Measurements from ENCODE around the gene HSD17B3.

The HSD17B3 gene

GRCh38 chr9:96304230-96304629 lies 2.3 kb upstream of the HSD17B3 start:
- no peak overlapping the region for H3K27ac ChIP-seq
- H3K27me3 ChIP-seq, result peaks cover 5% of the 10 kb centered on the region
- H3K36me3 ChIP-seq, result no peaks in the 10 kb centered on the region
- no peak for TF ChIP-seq CTCF (IDR thresholded peaks at IDR 0.05)
- H3K4me1 ChIP-seq (ENCODE audit: control insufficient read depth in 1 of 2, insufficient read depth in 1 of 2, low read depth in 1 of 2, low read length in 1 of 2), result no peaks in the 10 kb centered on the region
- no peak overlapping the region for H3K4me3 ChIP-seq (ENCODE audit: low read depth in 1 of 2, low read length in 1 of 2)
- no peaks in the 10 kb centered on the region for H3K9me3 ChIP-seq

GRCh38 chr9:96299823-96300222 lies 2.2 kb downstream of the HSD17B3 start:
- Histone ChIP-seq H3K27ac (no peak overlapping the region), H3K27me3 (no peaks in the 10 kb centered on the region), H3K4me3 (ENCODE audit: low read depth in 1 of 2, low read length in 1 of 2) (no peak overlapping the region), H3K9me3 (no peaks in the 10 kb centered on the region), H3K36me3 (no peaks in the 10 kb centered on the region), H3K4me1 (ENCODE audit: control insufficient read depth in 1 of 2, insufficient read depth in 1 of 2, low read depth in 1 of 2, low read length in 1 of 2) (no peaks in the 10 kb centered on the region)
- TF ChIP-seq CTCF (IDR thresholded peaks at IDR 0.05), result no peak

- TF ChIP-seq CTCF (IDR thresholded peaks at IDR 0.05), result no peak
- H3K4me1 ChIP-seq (ENCODE audit: control insufficient read depth in 1 of 2, insufficient read depth in 1 of 2, low read depth in 1 of 2, low read length in 1 of 2), result no peaks in the 10 kb centered on the region
- H3K9me3 ChIP-seq, result no peaks in the 10 kb centered on the region
Measured at GRCh38 chr9:96294159-96294545, 7.8 kb downstream of the HSD17B3 start.

GRCh38 chr9:96293498-96294158 lies 8.3 kb downstream of the HSD17B3 start:
- H3K27ac ChIP-seq, result no peak overlapping the region
- H3K4me3 ChIP-seq (ENCODE audit: low read depth in 1 of 2, low read length in 1 of 2), result no peak overlapping the region
- TF ChIP-seq CTCF (IDR thresholded peaks at IDR 0.05), result no peak
- H3K9me3 ChIP-seq, result no peaks in the 10 kb centered on the region
- H3K4me1 ChIP-seq (ENCODE audit: control insufficient read depth in 1 of 2, insufficient read depth in 1 of 2, low read depth in 1 of 2, low read length in 1 of 2), result no peaks in the 10 kb centered on the region
- no peaks in the 10 kb centered on the region for H3K27me3 ChIP-seq
- no peaks in the 10 kb centered on the region for H3K36me3 ChIP-seq

More at GRCh38 chr9:96294159-96294545, 7.8 kb downstream of the HSD17B3 start:
- no peaks in the 10 kb centered on the region for H3K36me3 ChIP-seq
- H3K27me3 ChIP-seq, result no peaks in the 10 kb centered on the region
- H3K27ac ChIP-seq, result no peak overlapping the region
- no peak overlapping the region for H3K4me3 ChIP-seq (ENCODE audit: low read depth in 1 of 2, low read length in 1 of 2)

GRCh38 chr9:96289392-96289791 lies 12.6 kb downstream of the HSD17B3 start:
- no peaks in the 10 kb centered on the region for H3K4me1 ChIP-seq (ENCODE audit: control insufficient read depth in 1 of 2, insufficient read depth in 1 of 2, low read depth in 1 of 2, low read length in 1 of 2)
- no peak for TF ChIP-seq CTCF (IDR thresholded peaks at IDR 0.05)
- no peak overlapping the region for H3K27ac ChIP-seq
- H3K9me3 ChIP-seq, result no peaks in the 10 kb centered on the region
- H3K4me3 ChIP-seq (ENCODE audit: low read depth in 1 of 2, low read length in 1 of 2), result no peak overlapping the region
- no peaks in the 10 kb centered on the region for H3K36me3 ChIP-seq
- no peaks in the 10 kb centered on the region for H3K27me3 ChIP-seq

Measured in neutrophil (primary cell).